ENCODE results near the gene AP3M1. TPM values are rescaled to one million over a fixed set of nuclear protein-coding genes. Genes with fewer than 3 reads are reported as not detected.
A peak's percentile ranks its signal among the peaks of the same experiment; 100 is the strongest.

Gene AP3M1
- total RNA-seq, 1 donor from 2014 or later, result 22.4 TPM

GRCh38 chr10:74120911-74121310 lies 29.7 kb downstream of the AP3M1 start:
- Histone ChIP-seq H3K9ac (ENCODE audit: low read depth in 1 of 3, low read length in 3 of 3) (no peak overlapping the region), H3K27me3 (ENCODE audit: control insufficient read depth in 3 of 3, insufficient read depth in 3 of 3, low read length in 3 of 3) (no peaks in the 10 kb centered on the region), H3K4me1 (ENCODE audit: control insufficient read depth in 3 of 3, insufficient read depth in 3 of 3, low read length in 3 of 3) (no peaks in the 10 kb centered on the region), H3K36me3 (ENCODE audit: control insufficient read depth in 3 of 3, insufficient read depth in 3 of 3, low read length in 3 of 3) (peaks cover 19 to 78% (median 75%) of the 10 kb centered on the region in 3 donors), H3K4me3 (ENCODE audit: low read length in 3 of 3) (no peak overlapping the region), H3K9me3 (ENCODE audit: control insufficient read depth in 3 of 3, low read length in 3 of 3) (no peaks in the 10 kb centered on the region), H3K27ac (ENCODE audit: low read depth, low read length) (no peak overlapping the region)

GRCh38 chr10:74118804-74119203 lies 31.8 kb downstream of the AP3M1 start:
- no peak overlapping the region for H3K27ac ChIP-seq (ENCODE audit: low read depth, low read length)
- H3K36me3 ChIP-seq (ENCODE audit: control insufficient read depth in 3 of 3, insufficient read depth in 3 of 3, low read length in 3 of 3), result peaks cover 39 to 84% (median 76%) of the 10 kb centered on the region in 3 donors
- no peak overlapping the region for H3K9ac ChIP-seq (ENCODE audit: low read depth in 1 of 3, low read length in 3 of 3)
- no peaks in the 10 kb centered on the region for H3K4me1 ChIP-seq (ENCODE audit: control insufficient read depth in 3 of 3, insufficient read depth in 3 of 3, low read length in 3 of 3)
- no peaks in the 10 kb centered on the region for H3K27me3 ChIP-seq (ENCODE audit: control insufficient read depth in 3 of 3, insufficient read depth in 3 of 3, low read length in 3 of 3)
- H3K4me3 ChIP-seq (ENCODE audit: low read length in 3 of 3), result no peak overlapping the region
- H3K9me3 ChIP-seq (ENCODE audit: control insufficient read depth in 3 of 3, low read length in 3 of 3), result no peaks in the 10 kb centered on the region

GRCh38 chr10:74117738-74118137 lies 32.9 kb downstream of the AP3M1 start:
- Histone ChIP-seq H3K9me3 (ENCODE audit: control insufficient read depth in 3 of 3, low read length in 3 of 3) (no peaks in the 10 kb centered on the region), H3K27ac (ENCODE audit: low read depth, low read length) (no peak overlapping the region), H3K9ac (ENCODE audit: low read depth in 1 of 3, low read length in 3 of 3) (no peak overlapping the region), H3K4me1 (ENCODE audit: control insufficient read depth in 3 of 3, insufficient read depth in 3 of 3, low read length in 3 of 3) (no peaks in the 10 kb centered on the region), H3K36me3 (ENCODE audit: control insufficient read depth in 3 of 3, insufficient read depth in 3 of 3, low read length in 3 of 3) (peaks cover 42 to 85% (median 73%) of the 10 kb centered on the region in 3 donors), H3K4me3 (ENCODE audit: low read length in 3 of 3) (no peak overlapping the region), H3K27me3 (ENCODE audit: control insufficient read depth in 3 of 3, insufficient read depth in 3 of 3, low read length in 3 of 3) (no peaks in the 10 kb centered on the region)

- H3K9me3 ChIP-seq (ENCODE audit: control insufficient read depth in 3 of 3, low read length in 3 of 3), result no peaks in the 10 kb centered on the region
- H3K4me3 ChIP-seq (ENCODE audit: low read length in 3 of 3), result no peak overlapping the region
- H3K27ac ChIP-seq (ENCODE audit: low read depth, low read length), result no peak overlapping the region
- no peaks in the 10 kb centered on the region for H3K27me3 ChIP-seq (ENCODE audit: control insufficient read depth in 3 of 3, insufficient read depth in 3 of 3, low read length in 3 of 3)
- no peaks in the 10 kb centered on the region for H3K4me1 ChIP-seq (ENCODE audit: control insufficient read depth in 3 of 3, insufficient read depth in 3 of 3, low read length in 3 of 3)
- no peak overlapping the region for H3K9ac ChIP-seq (ENCODE audit: low read depth in 1 of 3, low read length in 3 of 3)
- peaks cover 74 to 95% (median 86%) of the 10 kb centered on the region in 3 donors for H3K36me3 ChIP-seq (ENCODE audit: control insufficient read depth in 3 of 3, insufficient read depth in 3 of 3, low read length in 3 of 3)
Measured at GRCh38 chr10:74114041-74114448, 36.6 kb downstream of the AP3M1 start.

- Histone ChIP-seq H3K27ac (ENCODE audit: low read depth, low read length) (peak overlapping the region; percentile 7), H3K9ac (ENCODE audit: low read depth in 1 of 3, low read length in 3 of 3) (no peak overlapping the region), H3K36me3 (ENCODE audit: control insufficient read depth in 3 of 3, insufficient read depth in 3 of 3, low read length in 3 of 3) (peaks cover 74 to 94% (median 86%) of the 10 kb centered on the region in 3 donors), H3K4me1 (ENCODE audit: control insufficient read depth in 3 of 3, insufficient read depth in 3 of 3, low read length in 3 of 3) (no peaks in the 10 kb centered on the region), H3K9me3 (ENCODE audit: control insufficient read depth in 3 of 3, low read length in 3 of 3) (no peaks in the 10 kb centered on the region), H3K4me3 (ENCODE audit: low read length in 3 of 3) (no peak overlapping the region), H3K27me3 (ENCODE audit: control insufficient read depth in 3 of 3, insufficient read depth in 3 of 3, low read length in 3 of 3) (no peaks in the 10 kb centered on the region)
Measured at GRCh38 chr10:74113546-74113945, 37.1 kb downstream of the AP3M1 start.

GRCh38 chr10:74111799-74112198 lies 38.8 kb downstream of the AP3M1 start:
- H3K27me3 ChIP-seq (ENCODE audit: control insufficient read depth in 3 of 3, insufficient read depth in 3 of 3, low read length in 3 of 3), result no peaks in the 10 kb centered on the region
- no peaks in the 10 kb centered on the region for H3K9me3 ChIP-seq (ENCODE audit: control insufficient read depth in 3 of 3, low read length in 3 of 3)
- H3K36me3 ChIP-seq (ENCODE audit: control insufficient read depth in 3 of 3, insufficient read depth in 3 of 3, low read length in 3 of 3), result peaks cover 77 to 90% (median 85%) of the 10 kb centered on the region in 3 donors
- no peak overlapping the region for H3K27ac ChIP-seq (ENCODE audit: low read depth, low read length)
- H3K4me1 ChIP-seq (ENCODE audit: control insufficient read depth in 3 of 3, insufficient read depth in 3 of 3, low read length in 3 of 3), result no peaks in the 10 kb centered on the region
- H3K9ac ChIP-seq (ENCODE audit: low read depth in 1 of 3, low read length in 3 of 3), result no peak overlapping the region
- H3K4me3 ChIP-seq (ENCODE audit: low read length in 3 of 3), result no peak overlapping the region

GRCh38 chr10:74110120-74110519 lies 40.5 kb downstream of the AP3M1 start:
- H3K4me3 ChIP-seq (ENCODE audit: low read length in 3 of 3), result no peak overlapping the region
- no peak overlapping the region for H3K27ac ChIP-seq (ENCODE audit: low read depth, low read length)
- peaks cover 78 to 90% (median 88%) of the 10 kb centered on the region in 3 donors for H3K36me3 ChIP-seq (ENCODE audit: control insufficient read depth in 3 of 3, insufficient read depth in 3 of 3, low read length in 3 of 3)
- H3K9me3 ChIP-seq (ENCODE audit: control insufficient read depth in 3 of 3, low read length in 3 of 3), result no peaks in the 10 kb centered on the region
- no peaks in the 10 kb centered on the region for H3K27me3 ChIP-seq (ENCODE audit: control insufficient read depth in 3 of 3, insufficient read depth in 3 of 3, low read length in 3 of 3)
- H3K9ac ChIP-seq (ENCODE audit: low read depth in 1 of 3, low read length in 3 of 3), result peak overlapping the region in 1 of 3 donors; percentile 23
- H3K4me1 ChIP-seq (ENCODE audit: control insufficient read depth in 3 of 3, insufficient read depth in 3 of 3, low read length in 3 of 3), result no peaks in the 10 kb centered on the region

GRCh38 chr10:74109452-74109851 lies 41.2 kb downstream of the AP3M1 start:
- H3K36me3 ChIP-seq (ENCODE audit: control insufficient read depth in 3 of 3, insufficient read depth in 3 of 3, low read length in 3 of 3), result peaks cover 77 to 90% (median 88%) of the 10 kb centered on the region in 3 donors
- no peak overlapping the region for H3K27ac ChIP-seq (ENCODE audit: low read depth, low read length)
- no peaks in the 10 kb centered on the region for H3K27me3 ChIP-seq (ENCODE audit: control insufficient read depth in 3 of 3, insufficient read depth in 3 of 3, low read length in 3 of 3)
- no peak overlapping the region for H3K9ac ChIP-seq (ENCODE audit: low read depth in 1 of 3, low read length in 3 of 3)
- H3K4me1 ChIP-seq (ENCODE audit: control insufficient read depth in 3 of 3, insufficient read depth in 3 of 3, low read length in 3 of 3), result no peaks in the 10 kb centered on the region
- no peaks in the 10 kb centered on the region for H3K9me3 ChIP-seq (ENCODE audit: control insufficient read depth in 3 of 3, low read length in 3 of 3)
- no peak overlapping the region for H3K4me3 ChIP-seq (ENCODE audit: low read length in 3 of 3)

- Histone ChIP-seq H3K36me3 (ENCODE audit: control insufficient read depth in 3 of 3, insufficient read depth in 3 of 3, low read length in 3 of 3) (peaks cover 67 to 89% (median 85%) of the 10 kb centered on the region in 3 donors), H3K4me1 (ENCODE audit: control insufficient read depth in 3 of 3, insufficient read depth in 3 of 3, low read length in 3 of 3) (no peaks in the 10 kb centered on the region), H3K9me3 (ENCODE audit: control insufficient read depth in 3 of 3, low read length in 3 of 3) (no peaks in the 10 kb centered on the region), H3K4me3 (ENCODE audit: low read length in 3 of 3) (no peak overlapping the region), H3K27me3 (ENCODE audit: control insufficient read depth in 3 of 3, insufficient read depth in 3 of 3, low read length in 3 of 3) (no peaks in the 10 kb centered on the region), H3K9ac (ENCODE audit: low read depth in 1 of 3, low read length in 3 of 3) (no peak overlapping the region), H3K27ac (ENCODE audit: low read depth, low read length) (no peak overlapping the region)
Measured at GRCh38 chr10:74107391-74107790, 43.2 kb downstream of the AP3M1 start.

GRCh38 chr10:74104996-74105395 lies 45.6 kb downstream of the AP3M1 start:
- H3K9ac ChIP-seq (ENCODE audit: low read depth in 1 of 3, low read length in 3 of 3), result no peak overlapping the region
- peaks cover 55 to 82% (median 75%) of the 10 kb centered on the region in 3 donors for H3K36me3 ChIP-seq (ENCODE audit: control insufficient read depth in 3 of 3, insufficient read depth in 3 of 3, low read length in 3 of 3)
- no peaks in the 10 kb centered on the region for H3K4me1 ChIP-seq (ENCODE audit: control insufficient read depth in 3 of 3, insufficient read depth in 3 of 3, low read length in 3 of 3)
- H3K27me3 ChIP-seq (ENCODE audit: control insufficient read depth in 3 of 3, insufficient read depth in 3 of 3, low read length in 3 of 3), result no peaks in the 10 kb centered on the region
- H3K27ac ChIP-seq (ENCODE audit: low read depth, low read length), result no peak overlapping the region
- H3K9me3 ChIP-seq (ENCODE audit: control insufficient read depth in 3 of 3, low read length in 3 of 3), result no peaks in the 10 kb centered on the region
- H3K4me3 ChIP-seq (ENCODE audit: low read length in 3 of 3), result no peak overlapping the region
